ENCODE measurements around the gene ZNF444. TPM values are rescaled to one million over a fixed set of nuclear protein-coding genes. Genes with fewer than 3 reads are reported as not detected.
A peak's percentile ranks its signal among the peaks of the same experiment; 100 is the strongest.

The ZNF444 gene
- total RNA-seq, 3 donors from 2014 or later = 28.2 to 48.3 (median 29.6) TPM

DNA sequence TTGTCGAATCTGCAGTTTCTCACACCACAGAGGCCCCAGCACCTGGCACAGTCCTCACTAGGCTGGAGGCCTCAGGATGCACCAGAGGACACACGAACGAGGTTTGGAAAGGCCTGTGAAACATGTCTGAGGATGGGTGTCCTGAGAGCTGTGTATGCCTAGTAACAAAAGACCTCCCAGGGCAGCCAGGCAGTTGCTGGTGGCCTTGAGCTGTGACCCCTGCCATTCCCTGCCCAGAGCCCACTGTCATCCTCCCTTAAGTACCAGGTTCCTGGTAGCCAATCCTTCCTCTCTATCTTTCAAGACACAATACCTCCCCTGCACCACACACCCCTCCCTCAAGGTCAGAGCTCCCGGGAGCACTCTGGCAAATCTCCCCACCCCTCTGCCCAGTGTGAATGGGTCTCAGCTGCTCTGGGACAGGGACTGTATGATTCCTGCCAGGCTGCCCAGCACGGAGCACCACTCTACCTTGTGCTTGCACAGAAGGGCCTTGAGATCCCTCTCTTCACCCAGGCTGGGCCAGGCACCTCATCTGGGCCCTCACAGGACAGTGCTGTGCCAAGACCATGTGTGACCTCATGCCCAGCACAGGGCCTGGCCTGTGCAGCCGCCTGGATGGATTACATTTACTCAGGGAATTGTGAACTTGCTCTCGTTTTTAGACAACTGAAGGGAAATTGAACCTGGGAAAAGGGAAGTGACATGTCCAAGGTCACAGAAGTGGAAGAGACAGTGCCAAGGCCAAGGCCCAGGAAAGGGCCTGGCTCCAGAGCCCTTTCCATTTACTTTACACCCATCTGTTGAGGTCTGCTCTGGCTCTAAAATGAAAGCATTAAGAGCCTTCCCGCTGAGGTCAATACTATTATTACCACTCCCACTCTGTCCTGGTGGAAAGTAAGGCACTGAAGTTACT, 22.2 kb upstream of the ZNF444 start:
- intact Hi-C loops (cut with DNase I, micrococcal nuclease) = no loop called here
- no peak for DNase-seq

DNA sequence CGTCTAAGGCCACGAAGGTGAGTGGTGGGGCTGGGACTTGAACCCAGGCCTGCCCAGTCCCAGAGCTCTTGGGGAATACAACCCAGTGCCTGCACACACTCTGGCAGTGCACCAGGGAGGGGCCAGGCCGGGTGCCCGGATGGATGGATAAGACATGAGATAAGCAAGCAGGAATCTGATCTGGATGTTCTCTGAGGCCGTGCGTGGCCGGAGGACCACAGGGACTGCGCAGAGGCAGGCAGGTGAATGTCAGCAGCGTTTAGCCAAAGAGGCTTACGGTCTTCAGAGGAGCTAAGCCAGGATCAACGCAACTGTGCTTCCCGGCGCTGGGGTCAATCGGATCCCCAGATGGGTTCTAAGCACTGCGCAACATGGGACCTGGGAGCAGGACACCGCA, 21.5 kb upstream of the ZNF444 start:
- peak overlapping the region; percentile 68 for H3K4me3 ChIP-seq
- DNase-seq (peak; percentile 71 to 81 (median 79)), ATAC-seq (peak; percentile 14)
- no peaks in the 10 kb centered on the region for H3K36me3 ChIP-seq (ENCODE audit: low read depth)
- intact Hi-C loops (cut with DNase I, micrococcal nuclease) = no loop called here
- TF ChIP-seq, protein P1, sequence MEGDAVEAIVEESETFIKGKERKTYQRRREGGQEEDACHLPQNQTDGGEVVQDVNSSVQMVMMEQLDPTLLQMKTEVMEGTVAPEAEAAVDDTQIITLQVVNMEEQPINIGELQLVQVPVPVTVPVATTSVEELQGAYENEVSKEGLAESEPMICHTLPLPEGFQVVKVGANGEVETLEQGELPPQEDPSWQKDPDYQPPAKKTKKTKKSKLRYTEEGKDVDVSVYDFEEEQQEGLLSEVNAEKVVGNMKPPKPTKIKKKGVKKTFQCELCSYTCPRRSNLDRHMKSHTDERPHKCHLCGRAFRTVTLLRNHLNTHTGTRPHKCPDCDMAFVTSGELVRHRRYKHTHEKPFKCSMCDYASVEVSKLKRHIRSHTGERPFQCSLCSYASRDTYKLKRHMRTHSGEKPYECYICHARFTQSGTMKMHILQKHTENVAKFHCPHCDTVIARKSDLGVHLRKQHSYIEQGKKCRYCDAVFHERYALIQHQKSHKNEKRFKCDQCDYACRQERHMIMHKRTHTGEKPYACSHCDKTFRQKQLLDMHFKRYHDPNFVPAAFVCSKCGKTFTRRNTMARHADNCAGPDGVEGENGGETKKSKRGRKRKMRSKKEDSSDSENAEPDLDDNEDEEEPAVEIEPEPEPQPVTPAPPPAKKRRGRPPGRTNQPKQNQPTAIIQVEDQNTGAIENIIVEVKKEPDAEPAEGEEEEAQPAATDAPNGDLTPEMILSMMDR (IDR thresholded peaks at IDR 0.05) = no peak
- H3K9me3 ChIP-seq = no peaks in the 10 kb centered on the region
- peaks cover 32% of the 10 kb centered on the region for H3K4me1 ChIP-seq (ENCODE audit: low read depth)

More for the DNA sequence above, 22.2 kb upstream of the ZNF444 start:
- Histone ChIP-seq H3K36me3 (ENCODE audit: low read depth) (no peaks in the 10 kb centered on the region), H3K4me1 (ENCODE audit: low read depth) (peaks cover 32% of the 10 kb centered on the region), H3K4me3 (no peak overlapping the region), H3K9me3 (no peaks in the 10 kb centered on the region)
- ATAC-seq = no peak
- TF ChIP-seq, protein P1 (IDR thresholded peaks at IDR 0.05) = no peak

DNA sequence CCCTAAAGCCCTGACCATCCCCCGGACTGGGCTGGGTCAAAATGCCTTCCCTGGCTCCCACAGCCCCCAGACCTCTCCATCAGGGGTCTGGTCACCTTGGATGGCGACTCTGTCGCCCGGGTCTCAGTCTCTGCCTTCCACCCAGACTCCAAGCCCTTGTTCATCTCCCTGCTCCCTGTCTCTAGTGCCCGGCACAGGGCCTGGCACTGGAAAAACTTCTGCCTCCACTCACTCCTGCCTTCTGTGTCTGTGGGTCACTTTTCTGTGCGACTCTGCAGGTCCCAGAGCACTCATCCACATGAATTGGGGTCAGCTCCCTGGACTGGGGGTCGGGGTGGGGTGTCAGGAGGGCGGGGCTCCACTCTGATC, 21.1 kb upstream of the ZNF444 start:
- ATAC-seq (no peak), DNase-seq (no peak)
- Histone ChIP-seq H3K9me3 (no peaks in the 10 kb centered on the region), H3K4me3 (peak overlapping the region; percentile 68), H3K4me1 (ENCODE audit: low read depth) (peaks cover 32% of the 10 kb centered on the region), H3K36me3 (ENCODE audit: low read depth) (no peaks in the 10 kb centered on the region)
- TF ChIP-seq, protein P1 (IDR thresholded peaks at IDR 0.05) = no peak
- intact Hi-C loops (cut with DNase I, micrococcal nuclease) = no loop called here

DNA sequence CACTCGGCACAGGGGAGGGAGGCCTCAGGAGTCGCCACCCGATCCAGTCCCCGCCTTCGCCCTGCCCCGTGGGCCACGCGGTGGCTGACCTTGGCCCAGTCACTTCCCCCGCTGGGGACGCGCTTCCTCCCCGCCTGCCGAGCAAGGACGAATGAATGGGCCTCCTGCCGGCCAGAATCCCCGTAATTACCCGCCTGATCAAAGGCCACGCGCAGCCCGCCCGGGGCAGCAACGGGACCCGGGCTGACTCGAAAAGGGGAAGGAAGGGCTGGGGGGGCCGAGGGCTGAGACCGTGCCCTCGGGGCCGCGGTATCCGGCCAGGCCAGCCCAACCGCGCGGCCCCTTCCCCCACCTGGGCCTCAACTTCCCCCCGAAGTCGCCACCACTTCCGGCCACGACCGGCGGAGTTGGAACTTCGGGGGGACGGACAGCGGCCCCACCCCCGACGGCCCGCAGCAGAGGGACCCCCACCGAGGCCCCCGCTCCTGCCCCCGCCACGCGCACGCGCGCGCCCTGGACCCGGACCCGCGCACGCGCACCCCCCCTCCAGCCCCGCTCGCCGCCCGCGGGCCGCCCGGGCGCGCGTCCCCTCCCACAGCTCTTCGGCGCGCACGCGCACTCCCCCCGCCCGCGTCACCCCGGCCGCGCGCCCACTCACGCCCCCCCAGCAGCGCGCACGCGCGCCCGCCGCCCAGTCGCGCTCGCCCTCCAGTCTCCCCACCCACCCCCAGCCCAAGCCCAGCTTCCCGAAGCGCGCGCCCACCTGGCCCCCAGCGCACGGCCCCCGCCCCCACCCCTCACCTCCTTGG, 20.5 kb upstream of the ZNF444 start:
- intact Hi-C loops (cut with DNase I, micrococcal nuclease) = no loop called here
- DNase-seq (peak; percentile 87 to 94 (median 93)), ATAC-seq (peak; percentile 71)
- peak overlapping the region; percentile 68 for H3K4me3 ChIP-seq
- H3K4me1 ChIP-seq (ENCODE audit: low read depth) = peaks cover 35% of the 10 kb centered on the region
- no peaks in the 10 kb centered on the region for H3K9me3 ChIP-seq
- no peaks in the 10 kb centered on the region for H3K36me3 ChIP-seq (ENCODE audit: low read depth)
- TF ChIP-seq, protein P1 (IDR thresholded peaks at IDR 0.05) = no peak

DNA sequence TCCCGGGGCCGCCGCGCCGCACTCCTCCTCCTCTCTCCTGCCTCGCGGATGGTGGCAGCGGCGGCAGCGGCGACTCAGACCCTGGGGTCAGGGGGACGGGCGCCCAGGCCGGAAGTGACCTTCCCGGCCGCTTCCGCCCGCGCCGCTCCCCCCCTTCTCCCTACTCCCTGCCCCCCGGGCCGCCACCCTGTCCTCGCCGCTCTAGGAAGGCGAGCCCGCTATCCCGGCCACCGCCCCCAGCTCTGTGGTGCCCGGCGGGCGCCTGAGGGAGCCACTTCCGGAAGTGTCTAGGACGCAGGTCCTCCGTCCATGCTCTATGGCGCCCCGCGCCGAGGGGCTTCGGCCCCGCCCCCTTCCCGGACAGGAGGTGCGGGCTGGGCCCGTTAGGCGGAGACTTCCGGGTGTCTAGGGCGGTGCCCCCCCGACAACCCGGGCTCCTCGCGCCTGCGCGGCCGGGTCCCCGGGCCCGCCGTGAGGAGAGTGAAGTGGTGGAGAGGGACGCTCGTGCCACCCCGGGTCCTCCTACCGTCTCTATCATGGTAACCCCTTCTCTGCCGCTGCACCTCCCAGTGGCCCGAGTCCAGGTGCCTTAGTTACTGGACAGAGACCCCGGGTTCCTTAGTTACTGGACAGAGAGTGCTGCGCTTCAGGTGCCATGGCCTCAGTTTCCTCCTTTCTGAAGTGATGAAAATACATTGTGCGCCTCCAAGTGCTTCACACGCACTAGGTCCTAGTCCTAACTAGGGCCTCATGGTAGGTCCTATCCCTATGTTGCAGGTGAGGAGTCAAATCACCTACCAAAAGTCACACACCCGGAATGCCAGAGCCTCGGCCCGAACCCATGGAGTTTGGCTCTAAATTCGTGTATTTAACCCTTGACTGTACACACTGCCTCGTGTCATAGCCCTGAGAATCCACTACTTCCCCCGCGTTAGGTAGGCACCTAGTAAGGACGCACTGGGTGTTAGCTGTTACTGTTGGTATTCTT, 19.6 kb upstream of the ZNF444 start, which contains the start of gene ZNF787:
Gene ZNF787 (minus strand): TSS at position 116 of the 988 bp plus-strand sequence. CDS start 18,078 bp downstream, outside the sequence.
- no peaks in the 10 kb centered on the region for H3K9me3 ChIP-seq
- peak; percentile 97 to 99 (median 99) for DNase-seq
- intact Hi-C loops (cut with DNase I, micrococcal nuclease) = no loop called here
- H3K36me3 ChIP-seq (ENCODE audit: low read depth) = no peaks in the 10 kb centered on the region
- peak within 1 kb of the TSS; percentile 68 for H3K4me3 ChIP-seq
- TF ChIP-seq, protein P1 (IDR thresholded peaks at IDR 0.05) = no peak
- H3K4me1 ChIP-seq (ENCODE audit: low read depth) = peaks cover 43% of the 10 kb centered on the region
- peak; percentile 85 for ATAC-seq
